ENCODE results near the gene KLHL5. TPM values are rescaled to one million over a fixed set of nuclear protein-coding genes. Genes with fewer than 3 reads are reported as not detected.
"Not testable (repeated sequence)": the region's sequence is repeated elsewhere in the genome, so short reads cannot be mapped to it uniquely, and the experiment has no call there.

KLHL5 gene
- total RNA-seq, 4 donors from 2014 or later = 26.1 to 67.1 (median 53.5) TPM

GRCh38 chr4:39120418-39120817, 58.4 kb downstream of the KLHL5 start:
- ATAC-seq (ENCODE audit: low FRiP score) = no peak
- TF ChIP-seq, protein P1, sequence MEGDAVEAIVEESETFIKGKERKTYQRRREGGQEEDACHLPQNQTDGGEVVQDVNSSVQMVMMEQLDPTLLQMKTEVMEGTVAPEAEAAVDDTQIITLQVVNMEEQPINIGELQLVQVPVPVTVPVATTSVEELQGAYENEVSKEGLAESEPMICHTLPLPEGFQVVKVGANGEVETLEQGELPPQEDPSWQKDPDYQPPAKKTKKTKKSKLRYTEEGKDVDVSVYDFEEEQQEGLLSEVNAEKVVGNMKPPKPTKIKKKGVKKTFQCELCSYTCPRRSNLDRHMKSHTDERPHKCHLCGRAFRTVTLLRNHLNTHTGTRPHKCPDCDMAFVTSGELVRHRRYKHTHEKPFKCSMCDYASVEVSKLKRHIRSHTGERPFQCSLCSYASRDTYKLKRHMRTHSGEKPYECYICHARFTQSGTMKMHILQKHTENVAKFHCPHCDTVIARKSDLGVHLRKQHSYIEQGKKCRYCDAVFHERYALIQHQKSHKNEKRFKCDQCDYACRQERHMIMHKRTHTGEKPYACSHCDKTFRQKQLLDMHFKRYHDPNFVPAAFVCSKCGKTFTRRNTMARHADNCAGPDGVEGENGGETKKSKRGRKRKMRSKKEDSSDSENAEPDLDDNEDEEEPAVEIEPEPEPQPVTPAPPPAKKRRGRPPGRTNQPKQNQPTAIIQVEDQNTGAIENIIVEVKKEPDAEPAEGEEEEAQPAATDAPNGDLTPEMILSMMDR (IDR thresholded peaks at IDR 0.05) = no peak

DNA sequence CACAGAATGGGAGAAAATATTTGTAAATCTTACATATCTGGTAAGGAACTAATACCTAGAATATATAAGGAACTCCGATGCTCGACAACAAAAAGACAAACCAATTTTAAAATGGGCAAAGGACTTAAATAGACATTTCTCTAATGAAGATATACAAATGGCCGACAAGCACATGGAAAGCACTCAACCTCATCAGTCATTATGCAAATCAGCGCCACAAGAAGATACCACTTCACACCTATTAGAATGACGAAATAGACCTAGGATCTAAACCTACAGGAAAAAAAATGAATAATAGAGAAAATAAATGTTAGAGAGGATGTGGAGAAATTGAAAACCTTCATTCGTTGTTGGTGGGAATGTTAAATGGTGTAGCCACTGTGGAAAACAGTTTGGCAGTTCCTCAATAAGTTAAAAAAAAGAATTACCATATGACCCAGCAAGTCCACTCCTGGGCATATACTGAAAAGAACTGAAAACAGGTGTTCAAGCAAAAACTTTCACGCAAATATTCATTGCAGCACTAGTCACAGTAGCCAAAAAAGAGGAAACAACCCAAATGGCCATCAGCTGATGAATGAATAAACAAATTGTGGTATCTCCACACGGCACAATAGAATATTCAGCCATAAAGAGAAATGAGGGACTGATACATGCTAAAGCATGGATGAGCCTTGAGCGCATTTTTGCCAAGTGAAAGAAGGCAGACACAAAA, 63.0 kb downstream of the KLHL5 start:
- no peak for DNase-seq (ENCODE audit: low spot score)
- TF ChIP-seq, protein P1 (IDR thresholded peaks at IDR 0.05) = no peak
- no peak for ATAC-seq (ENCODE audit: low FRiP score)

More at GRCh38 chr4:39120418-39120817, 58.4 kb downstream of the KLHL5 start:
- DNase-seq (ENCODE audit: low spot score) = no peak

GRCh38 chr4:39125600-39125985, 63.6 kb downstream of the KLHL5 start:
- ATAC-seq (ENCODE audit: low FRiP score) = no peak
- TF ChIP-seq, protein P1 (IDR thresholded peaks at IDR 0.05) = no peak

DNA sequence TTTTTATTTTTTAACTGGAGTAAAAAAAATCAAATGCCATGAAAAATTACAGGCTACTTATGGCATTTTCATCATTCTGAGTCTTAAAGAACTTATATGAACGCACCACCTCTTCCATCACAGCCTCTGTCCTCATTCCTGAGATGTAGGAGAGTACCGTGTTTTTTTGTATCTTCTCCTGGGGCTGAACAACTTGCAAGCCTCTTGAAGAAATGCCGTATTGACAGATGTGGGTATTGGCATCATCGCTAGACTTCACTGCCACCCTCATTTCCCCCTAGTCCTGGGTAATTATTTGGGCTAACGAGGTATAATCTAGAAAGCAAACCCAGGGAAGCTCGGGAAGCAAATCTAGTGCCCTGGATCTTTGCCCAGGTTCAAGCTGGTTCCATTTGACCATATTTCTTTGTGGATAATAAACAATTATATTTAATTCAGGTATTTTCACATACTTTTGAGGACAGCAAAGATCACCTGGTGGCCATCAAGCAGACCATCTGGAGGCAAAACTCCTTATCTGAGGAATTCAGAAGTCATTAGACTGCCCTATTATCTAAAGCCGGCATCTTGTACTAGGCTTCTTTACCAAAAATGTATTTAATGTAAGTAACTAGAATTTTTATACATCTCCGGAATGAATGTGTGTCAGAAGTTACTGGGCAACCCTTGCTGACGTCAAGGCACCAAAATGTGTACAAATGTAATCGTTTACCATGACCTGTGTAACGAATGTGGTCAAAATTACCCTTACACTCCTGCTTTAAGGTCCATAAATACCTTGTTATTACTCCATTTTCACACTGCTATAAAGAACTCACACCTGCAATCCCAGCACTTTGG, 64.4 kb downstream of the KLHL5 start:
- no peak for ATAC-seq (ENCODE audit: low FRiP score)
- TF ChIP-seq, protein P1 (IDR thresholded peaks at IDR 0.05) = no peak
- DNase-seq (ENCODE audit: low spot score) = no peak

More at GRCh38 chr4:39125600-39125985, 63.6 kb downstream of the KLHL5 start:
- DNase-seq (ENCODE audit: low spot score) = no peak

DNA sequence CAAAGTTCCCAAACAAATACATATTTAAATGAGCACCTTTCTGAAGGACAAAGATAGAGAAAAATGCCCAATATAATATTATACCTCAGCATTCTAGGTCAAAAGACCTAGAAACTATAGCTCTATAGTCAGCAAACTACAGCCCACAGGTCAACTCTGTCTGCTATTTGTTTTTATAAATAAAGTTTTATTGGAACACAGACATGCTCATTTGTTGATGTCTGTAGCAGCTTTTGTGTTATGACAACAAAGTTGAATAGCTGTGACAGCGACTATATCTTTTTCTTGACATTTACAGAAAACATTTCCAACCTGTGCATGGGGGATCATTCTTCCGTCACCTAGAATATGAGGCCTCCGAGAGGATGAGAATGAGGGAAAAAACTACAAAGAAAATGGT, 71.6 kb downstream of the KLHL5 start:
- DNase-seq (ENCODE audit: low spot score) (no peak), ATAC-seq (ENCODE audit: low FRiP score) (no peak)
- TF ChIP-seq, protein P1 (IDR thresholded peaks at IDR 0.05) = no peak

DNA sequence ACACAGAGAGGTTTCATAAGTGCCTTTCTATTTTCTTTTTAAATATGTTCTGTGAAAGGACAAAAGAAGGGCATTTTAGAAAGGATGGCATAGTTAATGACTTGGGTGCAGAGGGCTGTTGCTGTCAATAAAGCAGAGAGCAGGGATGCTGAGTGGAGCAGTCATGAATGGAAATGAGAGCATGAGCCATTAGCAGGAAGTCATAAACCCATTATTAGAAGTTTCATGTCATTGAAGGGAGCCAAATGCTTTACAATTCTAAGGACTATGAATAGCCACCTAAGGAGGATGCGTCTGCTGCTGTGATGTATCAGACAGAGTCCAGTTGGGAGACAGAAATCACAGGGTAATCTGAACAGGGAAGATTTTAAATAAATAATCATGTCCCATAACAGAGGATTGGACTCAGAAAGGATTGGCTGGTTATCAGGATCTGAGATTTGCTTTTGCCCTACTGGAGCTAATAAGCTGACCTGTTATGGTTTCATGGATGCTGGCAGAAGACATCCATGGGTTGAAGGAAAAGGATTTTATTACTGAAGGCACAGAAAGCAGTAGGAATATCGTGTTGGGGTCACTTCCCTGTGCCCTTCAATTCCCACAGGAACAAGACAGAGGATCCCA, 72.8 kb downstream of the KLHL5 start:
- TF ChIP-seq, protein P1 (IDR thresholded peaks at IDR 0.05) = no peak
- DNase-seq (ENCODE audit: low spot score) (no peak), ATAC-seq (ENCODE audit: low FRiP score) (no peak)

GRCh38 chr4:39138227-39138626, 76.2 kb downstream of the KLHL5 start:
- not testable (repeated sequence) for ATAC-seq (ENCODE audit: low FRiP score); DNase-seq (ENCODE audit: low spot score)

Data from omental fat pad (tissue), 4 donors.